LNCaP clone FGC (cell line): ENCODE data around the gene ZBTB9.
A peak's percentile ranks its signal among the peaks of the same experiment; 100 is the strongest.
"Not testable (repeated sequence)": the region's sequence is repeated elsewhere in the genome, so short reads cannot be mapped to it uniquely, and the experiment has no call there.

Experiments used
- DNase-seq: peaks from one replicate; pipeline ENCODE4 v3.0.0-alpha.2; 2011; ENCODE audit warnings: low read depth
- H3K4me3 ChIP-seq: 2 replicates; pipeline ENCODE4 v1.5.1; 2011; ENCODE audit warnings: mild to moderate bottlenecking, low read depth, low read length, control low read depth
- TF ChIP-seq, protein P1 (sequence below): IDR thresholded peaks from 2 replicates; pipeline ENCODE4 v1.5.1; 2012; ENCODE audit warnings: mild to moderate bottlenecking; ENCODE audit not compliant: control insufficient read depth, insufficient read depth; ENCODE audit errors: extremely low read depth

ZBTB9 gene

DNA sequence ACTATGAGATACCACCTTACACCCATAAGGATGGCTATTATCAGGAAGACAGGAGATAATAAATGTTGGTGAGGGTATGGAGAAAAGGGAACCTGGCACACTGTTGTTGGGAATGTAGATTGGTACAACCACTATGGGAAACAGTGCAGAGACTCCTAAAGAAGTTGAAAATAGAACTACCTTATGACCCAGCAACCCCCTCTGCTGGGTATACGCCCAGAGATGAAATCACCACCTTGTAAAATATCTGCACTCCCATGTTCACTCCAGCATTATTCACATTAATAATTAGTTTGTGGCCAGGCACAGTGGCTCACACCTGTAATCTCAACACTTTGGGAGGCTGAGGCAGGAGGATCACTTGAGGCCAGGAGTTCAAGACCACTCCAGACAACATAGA, 26.8 kb downstream of the ZBTB9 start:
- TF ChIP-seq, protein P1, sequence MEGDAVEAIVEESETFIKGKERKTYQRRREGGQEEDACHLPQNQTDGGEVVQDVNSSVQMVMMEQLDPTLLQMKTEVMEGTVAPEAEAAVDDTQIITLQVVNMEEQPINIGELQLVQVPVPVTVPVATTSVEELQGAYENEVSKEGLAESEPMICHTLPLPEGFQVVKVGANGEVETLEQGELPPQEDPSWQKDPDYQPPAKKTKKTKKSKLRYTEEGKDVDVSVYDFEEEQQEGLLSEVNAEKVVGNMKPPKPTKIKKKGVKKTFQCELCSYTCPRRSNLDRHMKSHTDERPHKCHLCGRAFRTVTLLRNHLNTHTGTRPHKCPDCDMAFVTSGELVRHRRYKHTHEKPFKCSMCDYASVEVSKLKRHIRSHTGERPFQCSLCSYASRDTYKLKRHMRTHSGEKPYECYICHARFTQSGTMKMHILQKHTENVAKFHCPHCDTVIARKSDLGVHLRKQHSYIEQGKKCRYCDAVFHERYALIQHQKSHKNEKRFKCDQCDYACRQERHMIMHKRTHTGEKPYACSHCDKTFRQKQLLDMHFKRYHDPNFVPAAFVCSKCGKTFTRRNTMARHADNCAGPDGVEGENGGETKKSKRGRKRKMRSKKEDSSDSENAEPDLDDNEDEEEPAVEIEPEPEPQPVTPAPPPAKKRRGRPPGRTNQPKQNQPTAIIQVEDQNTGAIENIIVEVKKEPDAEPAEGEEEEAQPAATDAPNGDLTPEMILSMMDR, result 0 out of 2 replicates have a peak, but pooled peaks have one; percentile 1

DNA sequence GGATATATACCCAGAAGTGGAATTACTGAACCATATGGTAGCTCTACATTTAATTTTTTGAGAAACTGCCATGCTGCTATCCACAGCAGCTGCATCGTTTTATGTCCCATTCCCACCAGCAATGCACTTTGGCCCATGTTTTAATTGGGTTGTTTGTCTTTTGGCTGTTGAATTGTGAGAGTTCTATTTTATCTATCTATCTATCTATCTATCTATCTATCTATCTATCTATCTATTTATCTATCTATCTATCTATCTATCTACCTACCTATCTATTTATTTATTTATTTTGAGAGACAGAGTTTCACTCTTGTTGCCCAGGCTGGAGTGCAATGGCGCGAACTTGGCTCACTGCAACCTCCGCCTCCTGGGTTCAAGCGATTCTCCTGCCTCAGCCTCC, 28.2 kb downstream of the ZBTB9 start:
- not testable (repeated sequence) for H3K4me3 ChIP-seq, DNase-seq

More for the DNA sequence above, 26.8 kb downstream of the ZBTB9 start:
- DNase-seq, result no peak
- no peak overlapping the region for H3K4me3 ChIP-seq

DNA sequence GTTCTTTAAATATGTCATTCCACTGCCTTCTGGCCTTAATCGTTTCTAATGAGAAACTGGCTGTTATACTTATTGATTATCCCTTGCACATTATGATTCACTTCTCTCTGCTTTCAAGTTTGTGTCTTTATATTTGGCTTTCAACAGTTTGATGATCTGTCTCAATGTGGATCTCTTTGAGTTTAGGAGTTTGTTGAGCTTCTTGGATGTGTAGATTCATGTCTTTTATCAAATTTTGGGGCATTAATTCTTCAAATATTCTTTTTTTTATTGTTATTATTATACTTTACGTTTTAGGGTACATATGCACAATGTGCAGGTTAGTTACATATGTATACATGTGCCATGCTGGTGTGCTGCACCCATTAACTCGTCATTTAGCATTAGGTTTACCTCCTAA, 29.3 kb downstream of the ZBTB9 start:
- TF ChIP-seq, protein P1, result no peak
- no peak overlapping the region for H3K4me3 ChIP-seq
- no peak for DNase-seq

DNA sequence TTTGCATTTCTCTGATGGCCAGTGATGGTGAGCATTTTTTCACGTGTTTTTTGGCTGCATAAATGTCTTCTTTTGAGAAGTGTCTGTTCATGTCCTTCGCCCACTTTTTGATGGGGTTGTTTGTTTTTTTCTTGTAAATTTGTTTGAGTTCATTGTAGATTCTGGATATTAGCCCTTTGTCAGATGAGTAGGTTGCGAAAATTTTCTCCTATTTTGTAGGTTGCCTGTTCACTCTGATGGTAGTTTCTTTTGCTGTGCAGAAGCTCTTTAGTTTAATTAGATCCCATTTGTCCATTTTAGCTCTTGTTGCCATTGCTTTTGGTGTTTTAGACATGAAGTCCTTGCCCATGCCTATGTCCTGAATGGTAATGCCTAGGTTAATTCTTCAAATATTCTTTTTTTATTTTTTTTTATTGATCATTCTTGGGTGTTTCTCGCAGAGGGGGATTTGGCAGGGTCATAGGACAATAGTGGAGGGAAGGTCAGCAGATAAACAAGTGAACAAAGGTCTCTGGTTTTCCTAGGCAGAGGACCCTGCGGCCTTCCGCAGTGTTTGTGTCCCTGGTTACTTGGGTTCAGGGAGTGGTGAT, 30.4 kb downstream of the ZBTB9 start:
- H3K4me3 ChIP-seq, DNase-seq: not testable (repeated sequence)

DNA sequence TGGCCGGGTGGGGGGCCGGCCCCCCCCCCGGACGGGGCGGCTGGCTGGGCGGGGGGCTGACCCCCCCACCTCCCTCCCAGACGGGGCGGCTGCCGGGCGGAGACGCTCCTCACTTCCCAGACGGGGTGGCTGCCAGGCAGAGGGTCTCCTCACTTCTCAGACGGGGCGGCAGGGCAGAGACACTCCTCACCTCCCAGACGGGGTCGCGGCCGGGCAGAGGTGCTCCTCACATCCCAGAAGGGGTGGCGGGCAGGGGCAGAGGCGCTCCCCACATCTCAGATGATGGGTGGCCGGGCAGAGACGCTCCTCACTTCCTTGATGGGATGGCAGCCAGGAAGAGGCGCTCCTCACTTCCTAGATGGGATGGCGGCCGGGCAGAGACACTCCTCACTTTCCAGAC, 31.3 kb downstream of the ZBTB9 start:
- H3K4me3 ChIP-seq, DNase-seq: not testable (repeated sequence)

DNA sequence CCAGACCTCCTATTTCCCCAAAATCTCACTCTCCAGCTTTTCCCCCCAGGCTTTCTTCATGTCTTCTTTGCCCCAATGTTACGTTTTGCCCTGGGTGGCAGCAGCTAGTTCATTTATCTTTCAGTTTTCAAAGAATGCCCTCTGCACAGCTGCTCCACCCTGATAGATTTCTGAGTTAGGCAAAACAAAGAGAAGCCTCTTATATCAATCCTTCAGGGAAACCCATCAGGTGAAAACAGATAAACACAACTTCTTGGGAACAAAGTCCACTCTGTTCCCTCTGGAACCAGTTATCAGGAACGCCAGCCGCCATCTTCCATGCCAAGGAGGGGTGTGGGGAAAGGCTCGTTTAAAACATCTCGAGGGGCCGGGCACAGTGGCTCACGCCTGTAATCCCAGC, 34.0 kb downstream of the ZBTB9 start:
- DNase-seq, result no peak

DNA sequence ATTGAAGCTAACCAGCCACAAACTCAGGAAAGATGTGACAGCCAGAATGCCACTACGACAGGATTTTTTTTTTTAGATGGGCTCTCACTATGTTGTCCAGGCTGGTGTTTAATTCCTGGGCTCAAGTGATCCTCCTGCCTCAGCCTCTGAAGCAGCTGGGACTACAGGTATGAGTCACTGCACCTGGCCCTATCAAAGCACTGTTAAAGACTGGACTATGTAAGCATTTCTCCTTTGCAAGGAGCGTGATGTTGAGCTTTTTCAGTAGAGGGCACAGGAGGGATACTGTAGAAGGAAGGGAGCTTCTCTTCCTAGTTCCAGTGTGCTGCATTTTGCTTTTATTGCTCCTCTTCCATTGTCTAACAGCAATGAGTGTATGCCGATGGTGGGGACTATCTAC, 35.8 kb downstream of the ZBTB9 start:
- H3K4me3 ChIP-seq, result no peak overlapping the region
- DNase-seq, result no peak

More for the DNA sequence above, 34.0 kb downstream of the ZBTB9 start:
- H3K4me3 ChIP-seq, result no peak overlapping the region
- TF ChIP-seq, protein P1, result no peak

DNA sequence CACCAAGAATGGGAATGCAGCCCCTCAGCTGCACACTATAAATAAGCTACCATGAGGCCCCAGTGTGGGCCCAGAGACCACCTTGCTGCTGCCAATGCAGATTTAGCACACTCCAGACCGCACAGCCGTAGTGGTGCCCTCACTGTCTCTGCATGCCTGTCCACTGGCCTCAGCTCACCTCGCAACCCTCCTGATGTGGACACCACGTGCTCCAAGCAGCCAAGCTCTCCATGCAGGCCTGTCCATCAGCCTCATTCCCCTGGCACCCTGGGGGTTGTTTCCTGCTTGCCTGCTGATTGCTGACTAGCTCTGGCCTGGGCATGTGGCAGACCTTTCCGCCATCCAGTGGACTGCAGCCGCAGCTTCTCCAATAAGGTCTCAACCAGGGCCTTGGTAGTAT, 36.2 kb downstream of the ZBTB9 start:
- no peak for DNase-seq
- TF ChIP-seq, protein P1, result no peak
- H3K4me3 ChIP-seq, result no peak overlapping the region

More for the DNA sequence above, 35.8 kb downstream of the ZBTB9 start:
- TF ChIP-seq, protein P1, result no peak
